ENCODE measurements around the gene HDAC2. TPM values are rescaled to one million over a fixed set of nuclear protein-coding genes. Genes with fewer than 3 reads are reported as not detected.

HDAC2 gene
- total RNA-seq, 1 donor = 77.1 TPM

GRCh38 chr6:113903666-113904330, 67.2 kb downstream of the HDAC2 start:
- no peak overlapping the region for H3K4me3 ChIP-seq (ENCODE audit: low read depth, low read length)
- no peak for TF ChIP-seq CTCF (IDR thresholded peaks at IDR 0.05; ENCODE audit: insufficient read depth, low read length)
- peak; percentile 51 for DNase-seq (ENCODE audit: low read depth)

- no peak for TF ChIP-seq CTCF (IDR thresholded peaks at IDR 0.05; ENCODE audit: insufficient read depth, low read length)
- no peak overlapping the region for H3K4me3 ChIP-seq (ENCODE audit: low read depth, low read length)
- peak; percentile 64 for DNase-seq (ENCODE audit: low read depth)
These were observed 69.5 kb downstream of the HDAC2 start for GRCh38 chr6:113901482-113901881.

GRCh38 chr6:113894712-113895674, 76.0 kb downstream of the HDAC2 start:
- DNase-seq (ENCODE audit: low read depth) = peak; percentile 53
- H3K4me3 ChIP-seq (ENCODE audit: low read depth, low read length) = no peak overlapping the region
- TF ChIP-seq CTCF (IDR thresholded peaks at IDR 0.05; ENCODE audit: insufficient read depth, low read length) = no peak

- DNase-seq (ENCODE audit: low read depth) = peak; percentile 43
- TF ChIP-seq CTCF (IDR thresholded peaks at IDR 0.05; ENCODE audit: insufficient read depth, low read length) = no peak
- no peak overlapping the region for H3K4me3 ChIP-seq (ENCODE audit: low read depth, low read length)
These were observed 77.1 kb downstream of the HDAC2 start for GRCh38 chr6:113893866-113894265.

GRCh38 chr6:113893451-113893850, 77.5 kb downstream of the HDAC2 start:
- TF ChIP-seq CTCF (IDR thresholded peaks at IDR 0.05; ENCODE audit: insufficient read depth, low read length) = no peak
- no peak for DNase-seq (ENCODE audit: low read depth)
- no peak overlapping the region for H3K4me3 ChIP-seq (ENCODE audit: low read depth, low read length)

GRCh38 chr6:113888956-113889630, 81.9 kb downstream of the HDAC2 start:
- no peak for DNase-seq (ENCODE audit: low read depth)
- H3K4me3 ChIP-seq (ENCODE audit: low read depth, low read length) = no peak overlapping the region
- no peak for TF ChIP-seq CTCF (IDR thresholded peaks at IDR 0.05; ENCODE audit: insufficient read depth, low read length)
